Right kidney (tissue), 1 donor: ENCODE results near the gene CASP1.

Experiments
- DNase-seq: peaks from one replicate; pipeline ENCODE4 v3.0.0-alpha.2; 2016

CASP1 gene

DNA sequence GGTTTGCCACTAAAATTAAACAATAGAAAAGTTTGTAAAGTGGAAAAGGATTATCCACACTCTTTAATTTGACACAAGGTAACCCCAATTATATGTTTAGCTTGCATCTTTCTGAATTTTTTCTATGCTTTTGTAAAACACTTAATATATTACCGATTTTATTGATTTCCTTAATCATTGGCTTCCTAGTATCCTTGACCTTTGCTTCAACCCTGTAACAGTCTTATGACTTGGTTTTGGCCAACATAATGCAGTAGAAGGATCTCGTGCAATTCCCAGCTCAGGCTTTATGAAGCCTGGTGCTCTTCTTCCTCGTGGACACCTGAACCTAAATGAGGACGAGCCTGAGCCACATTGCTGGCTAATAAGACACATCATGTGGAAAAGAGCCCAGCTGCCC is 43.0 kb downstream of the CASP1 start:
- DNase-seq, result no peak

DNA sequence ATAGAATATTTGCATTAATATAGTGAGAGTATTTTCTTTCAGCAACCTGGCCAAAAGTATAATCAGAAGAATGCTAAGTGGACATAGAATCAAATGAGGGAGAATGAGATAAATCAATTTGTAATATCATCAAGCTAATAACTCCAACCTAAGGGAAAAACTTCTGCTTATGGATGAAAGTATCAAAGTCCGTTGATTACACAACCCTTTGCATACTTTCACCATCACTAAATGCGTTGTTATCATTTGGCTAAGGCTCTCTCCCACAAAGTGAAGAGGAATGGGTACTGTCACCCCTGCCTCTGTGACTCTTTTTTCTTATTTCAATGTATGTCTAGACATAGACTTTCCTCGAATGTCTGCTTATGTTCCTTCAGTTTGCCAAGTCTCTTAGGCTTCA is 50.1 kb downstream of the CASP1 start:
- no peak for DNase-seq

DNA sequence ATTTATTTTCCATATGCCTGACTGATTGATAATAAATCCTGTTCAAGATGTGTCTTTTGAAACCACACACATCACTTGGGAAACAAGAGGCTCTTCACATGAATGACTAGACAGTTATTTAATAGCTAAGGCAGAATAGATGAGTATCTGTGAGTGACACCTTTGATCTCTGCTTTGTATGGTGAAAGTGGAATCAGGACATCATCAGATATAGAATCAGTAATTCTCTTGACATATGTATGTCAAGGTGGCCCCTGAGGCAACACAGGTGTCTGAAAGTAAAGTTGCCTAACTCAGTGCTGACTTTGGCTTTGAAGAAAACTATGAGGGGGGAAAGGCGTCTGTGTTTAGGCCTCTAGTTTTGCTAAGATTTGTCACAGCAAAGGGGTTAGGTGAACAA is 55.1 kb downstream of the CASP1 start:
- no peak for DNase-seq
